Hepatocyte (in vitro differentiated cells): Measurements from ENCODE around the gene FHL3. TPM values are rescaled to one million over a fixed set of nuclear protein-coding genes. Genes with fewer than 3 reads are reported as not detected.
A peak's percentile ranks its signal among the peaks of the same experiment; 100 is the strongest.
"Not testable (repeated sequence)": the region's sequence is repeated elsewhere in the genome, so short reads cannot be mapped to it uniquely, and the experiment has no call there.

ENCODE experiments used
- DNase-seq: peaks from one replicate; pipeline ENCODE4 v3.0.0-alpha.2; 2016; ENCODE audit warnings: low spot score
- H2AFZ ChIP-seq: fragments of 200-600 bp; sonication (generic); 2 replicates; pipeline ENCODE4 v1.6.0; 2016; ENCODE audit warnings: antibody characterized with exemption, mild to moderate bottlenecking
- H3K27ac ChIP-seq: fragments of 200-600 bp; sonication (generic); 2 replicates; pipeline ENCODE4 v1.5.1; 2016; ENCODE audit warnings: mild to moderate bottlenecking
- H3K27me3 ChIP-seq: fragments of 200-600 bp; sonication (generic); 2 replicates; pipeline ENCODE4 v1.6.1; 2016
- H3K36me3 ChIP-seq: fragments of 200-600 bp; sonication (generic); replicated peaks from 2 replicates; pipeline ENCODE4 v1.5.1; 2016; ENCODE audit warnings: low read depth; ENCODE audit not compliant: insufficient read depth
- H3K4me1 ChIP-seq: fragments of 200-600 bp; sonication (generic); 2 replicates; pipeline ENCODE4 v1.5.1; 2016; ENCODE audit warnings: mild to moderate bottlenecking, moderate library complexity; ENCODE audit not compliant: insufficient read depth
- H3K4me2 ChIP-seq: fragments of 200-600 bp; sonication (generic); 2 replicates; pipeline ENCODE4 v1.6.0; 2016
- H3K4me3 ChIP-seq: fragments of 200-600 bp; sonication (generic); 2 replicates; pipeline ENCODE4 v1.5.1; 2016; ENCODE audit warnings: mild to moderate bottlenecking
- H3K79me2 ChIP-seq: fragments of 200-600 bp; sonication (generic); 2 replicates; pipeline ENCODE4 v1.6.0; 2017; ENCODE audit warnings: mild to moderate bottlenecking
- H3K9me2 ChIP-seq: fragments of 200-600 bp; sonication (generic); replicated peaks from 2 replicates; pipeline ENCODE4 v1.6.0; 2017; ENCODE audit warnings: mild to moderate bottlenecking; ENCODE audit not compliant: insufficient read depth
- H3K9me3 ChIP-seq: fragments of 200-600 bp; sonication (generic); 2 replicates; pipeline ENCODE4 v1.5.1; 2016; ENCODE audit warnings: low read depth, mild to moderate bottlenecking
- H4K20me1 ChIP-seq: fragments of 200-600 bp; sonication (generic); 2 replicates; pipeline ENCODE4 v1.6.0; 2016; ENCODE audit warnings: mild to moderate bottlenecking; ENCODE audit not compliant: insufficient read depth, poor library complexity, severe bottlenecking
- EZH2 ChIP-seq: fragments of 200-600 bp; sonication (generic); IDR thresholded peaks from 2 replicates; pipeline ENCODE4 v1.6.1; 2016; ENCODE audit warnings: antibody characterized with exemption, mild to moderate bottlenecking, borderline replicate concordance
- EZH2phosphoT487 ChIP-seq: fragments of 200-600 bp; sonication (generic); IDR thresholded peaks from one replicate; pipeline ENCODE4 v1.6.1; 2018; ENCODE audit warnings: antibody characterized with exemption, mild to moderate bottlenecking, low read depth, moderate library complexity; ENCODE audit not compliant: unreplicated experiment, severe bottlenecking
- WGBS: methylation state at CpG from one replicate; pipeline ENCODE4 v1.1.6; 2016; ENCODE audit warnings: low lambda C conversion rate; ENCODE audit errors: missing lambda C conversion rate; 5-methylcytosine and 5-hydroxymethylcytosine counted together
- polyA plus RNA-seq: library from polyadenylated mRNA; unstranded; fragments of >200 nt; fragmentation: Nextera tagmentation; extraction: Ambion mirVana; gene quantifications from 2 replicates; pipeline ENCODE4 v1.2.1, GENCODE V29; 2016
- total RNA-seq: library from RNA; depleted of rRNA; stranded (reverse); fragments of >200 nt; gene quantifications from 2 replicates; pipeline ENCODE4 v1.2.3, GENCODE V29; 2014
- TF ChIP-seq, protein P1 (sequence below): fragments of 200-600 bp; sonication (generic); IDR thresholded peaks from 2 replicates; pipeline ENCODE4 v1.5.1; 2016; ENCODE audit warnings: antibody characterized with exemption, mild to moderate bottlenecking; ENCODE audit not compliant: poor library complexity

Gene FHL3
- total and polyA plus RNA-seq, 2 experiments from 2014 or later, result 27.2 to 28.6 TPM

DNA sequence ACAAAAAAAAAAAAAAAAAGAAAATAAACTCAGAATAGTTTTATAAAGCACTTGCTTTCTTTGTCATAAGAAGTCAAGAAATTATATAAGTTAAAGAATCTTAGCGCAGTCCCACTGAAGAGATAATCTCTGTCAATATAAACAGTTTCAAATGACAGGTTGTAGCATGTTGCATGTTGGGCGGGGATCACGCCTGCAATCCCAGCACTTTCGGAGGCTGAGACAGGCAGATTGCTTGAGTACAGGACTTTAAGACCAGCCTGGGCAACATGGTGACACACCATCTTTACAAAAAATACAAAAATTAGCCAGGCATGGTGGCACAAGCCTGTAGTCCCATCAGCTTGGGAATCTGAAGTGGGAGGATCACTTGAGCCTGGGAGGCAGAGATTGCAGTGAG is 40.0 kb downstream of the FHL3 start:
- TF ChIP-seq EZH2 (no peak), EZH2phosphoT487 (no peak)
- TF ChIP-seq, protein P1, sequence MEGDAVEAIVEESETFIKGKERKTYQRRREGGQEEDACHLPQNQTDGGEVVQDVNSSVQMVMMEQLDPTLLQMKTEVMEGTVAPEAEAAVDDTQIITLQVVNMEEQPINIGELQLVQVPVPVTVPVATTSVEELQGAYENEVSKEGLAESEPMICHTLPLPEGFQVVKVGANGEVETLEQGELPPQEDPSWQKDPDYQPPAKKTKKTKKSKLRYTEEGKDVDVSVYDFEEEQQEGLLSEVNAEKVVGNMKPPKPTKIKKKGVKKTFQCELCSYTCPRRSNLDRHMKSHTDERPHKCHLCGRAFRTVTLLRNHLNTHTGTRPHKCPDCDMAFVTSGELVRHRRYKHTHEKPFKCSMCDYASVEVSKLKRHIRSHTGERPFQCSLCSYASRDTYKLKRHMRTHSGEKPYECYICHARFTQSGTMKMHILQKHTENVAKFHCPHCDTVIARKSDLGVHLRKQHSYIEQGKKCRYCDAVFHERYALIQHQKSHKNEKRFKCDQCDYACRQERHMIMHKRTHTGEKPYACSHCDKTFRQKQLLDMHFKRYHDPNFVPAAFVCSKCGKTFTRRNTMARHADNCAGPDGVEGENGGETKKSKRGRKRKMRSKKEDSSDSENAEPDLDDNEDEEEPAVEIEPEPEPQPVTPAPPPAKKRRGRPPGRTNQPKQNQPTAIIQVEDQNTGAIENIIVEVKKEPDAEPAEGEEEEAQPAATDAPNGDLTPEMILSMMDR, result no peak
- no peaks in the 10 kb centered on the region for H3K9me3 ChIP-seq
- H4K20me1 ChIP-seq, result no peaks in the 10 kb centered on the region
- WGBS, result 96% methylated on average over 4 of the region's 4 CpGs
- no peaks in the 10 kb centered on the region for H3K27me3 ChIP-seq
- no peak overlapping the region for H3K4me2 ChIP-seq
- no peaks in the 10 kb centered on the region for H3K4me1 ChIP-seq
- H2AFZ ChIP-seq, result no peak overlapping the region
- no peak overlapping the region for H3K27ac ChIP-seq
- no peaks in the 10 kb centered on the region for H3K36me3 ChIP-seq
- H3K4me3 ChIP-seq, result no peak overlapping the region
- DNase-seq, result no peak
- no peaks in the 10 kb centered on the region for H3K9me2 ChIP-seq
- H3K79me2 ChIP-seq, result no peaks in the 10 kb centered on the region

DNA sequence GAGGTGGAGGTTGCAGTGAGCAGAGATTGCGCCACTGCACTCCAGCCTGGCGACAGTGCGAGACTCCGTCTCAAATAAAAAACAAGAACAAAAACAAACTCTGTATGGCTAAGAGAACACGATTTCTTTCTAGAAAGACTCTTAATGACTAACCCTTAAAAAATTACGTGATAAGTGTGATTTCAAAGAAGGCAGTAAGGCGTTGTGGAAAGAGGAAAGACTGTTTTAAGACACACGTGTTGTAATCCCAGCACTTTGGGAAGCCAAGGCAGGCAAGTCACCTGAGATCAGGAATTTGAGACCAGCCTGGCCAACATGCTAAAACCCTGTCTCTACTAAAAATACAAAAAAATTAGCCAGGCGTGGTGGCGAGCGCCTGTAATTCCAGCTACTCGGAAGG is 41.2 kb downstream of the FHL3 start:
- H3K9me2 ChIP-seq, H4K20me1 ChIP-seq, DNase-seq, H3K4me1 ChIP-seq, H3K4me3 ChIP-seq, H3K9me3 ChIP-seq, H3K27me3 ChIP-seq, H3K79me2 ChIP-seq, H3K4me2 ChIP-seq, H3K36me3 ChIP-seq, H2AFZ ChIP-seq, H3K27ac ChIP-seq: not testable (repeated sequence)
- 90% methylated on average over 12 of the region's 12 CpGs for WGBS

DNA sequence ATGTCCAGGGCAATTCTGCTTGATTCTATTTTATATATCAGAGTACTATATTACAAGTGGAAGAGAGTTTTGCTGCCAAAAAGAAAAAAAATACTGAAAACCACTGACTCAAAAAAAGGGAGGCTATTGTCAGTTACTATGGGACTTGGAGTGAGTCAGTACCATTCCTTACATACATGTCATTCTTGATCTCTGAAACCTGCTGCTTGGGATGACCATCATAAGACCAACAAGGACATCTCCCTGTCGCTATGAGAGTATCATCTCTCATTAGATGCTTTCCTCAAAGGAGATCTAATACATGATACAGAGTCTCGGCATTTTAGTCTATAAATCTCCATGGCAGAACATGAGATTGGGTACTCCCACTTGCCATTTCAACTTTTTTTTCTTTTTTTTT is 46.6 kb downstream of the FHL3 start:
- DNase-seq, result no peak
- Histone ChIP-seq H3K36me3 (no peaks in the 10 kb centered on the region), H4K20me1 (no peaks in the 10 kb centered on the region), H3K79me2 (no peaks in the 10 kb centered on the region), H3K9me2 (no peaks in the 10 kb centered on the region), H3K9me3 (no peaks in the 10 kb centered on the region), H3K27me3 (no peaks in the 10 kb centered on the region), H2AFZ (no peak overlapping the region), H3K4me3 (no peak overlapping the region), H3K4me2 (no peak overlapping the region), H3K27ac (no peak overlapping the region), H3K4me1 (peaks cover 6% of the 10 kb centered on the region)
- 89% methylated on average over 2 of the region's 2 CpGs for whole genome bisulfite sequencing
- TF ChIP-seq EZH2, result no peak
- no peak for TF ChIP-seq EZH2phosphoT487
- TF ChIP-seq, protein P1, result no peak

DNA sequence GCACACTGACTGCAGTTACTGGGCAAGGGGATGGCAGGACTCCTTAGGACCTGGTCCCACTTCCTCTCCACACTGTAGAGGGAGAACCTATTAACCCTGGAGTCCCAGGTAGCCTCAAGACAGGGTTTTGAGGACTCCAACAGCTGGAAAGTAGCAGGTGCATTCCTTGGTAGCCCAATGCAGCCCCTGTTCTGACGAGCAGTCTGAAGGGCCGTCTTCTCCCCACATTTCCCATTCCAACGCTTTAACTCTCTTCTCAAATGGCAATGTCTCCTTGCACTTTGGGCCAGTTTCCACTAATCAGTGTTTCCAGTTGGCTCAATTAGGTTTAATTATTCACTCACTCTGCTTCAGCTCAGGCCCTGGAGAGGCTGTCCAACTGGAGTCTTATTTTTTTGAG is 49.6 kb downstream of the FHL3 start:
- no peaks in the 10 kb centered on the region for H3K27me3 ChIP-seq
- TF ChIP-seq EZH2phosphoT487 (no peak), EZH2 (no peak)
- TF ChIP-seq, protein P1, result no peak
- no peaks in the 10 kb centered on the region for H3K9me2 ChIP-seq
- H3K9me3 ChIP-seq, result no peaks in the 10 kb centered on the region
- no peak overlapping the region for H3K4me3 ChIP-seq
- no peak for DNase-seq
- H3K79me2 ChIP-seq, result no peaks in the 10 kb centered on the region
- no peaks in the 10 kb centered on the region for H3K36me3 ChIP-seq
- no peaks in the 10 kb centered on the region for H4K20me1 ChIP-seq
- H3K4me2 ChIP-seq, result peak overlapping the region; percentile 33
- WGBS, result 68% methylated on average over 3 of the region's 3 CpGs
- H3K4me1 ChIP-seq, result peaks cover 6% of the 10 kb centered on the region
- peak overlapping the region; percentile 34 for H3K27ac ChIP-seq
- H2AFZ ChIP-seq, result no peak overlapping the region
